A375 (cell line): ENCODE data around the gene OR10H3. TPM values are rescaled to one million over a fixed set of nuclear protein-coding genes. Genes with fewer than 3 reads are reported as not detected.

Experiments used
- total RNA-seq: library from RNA; depleted of rRNA; stranded (reverse); fragments of >200 nt; shearing (Covaris generic); gene quantifications from 2 replicates; pipeline ENCODE4 v1.2.3, GENCODE V29; 2014; rRNA removed

OR10H3 gene
- total RNA-seq, result not detected in 2 replicates

GRCh38 chr19:15737722-15738121, at the start of gene OR10H3:
Gene OR10H3, plus strand, starts transcription at chr19:15737985. Its CDS starts 3,408 bp downstream, at chr19:15741393.

GRCh38 chr19:15727724-15728123, 10.1 kb upstream of the OR10H3 start, which contains the start of gene OR10H2:
Gene OR10H2, plus strand, starts transcription at chr19:15728024. Its CDS starts 20 bp downstream, at chr19:15728044.

GRCh38 chr19:15787611-15788155, 49.9 kb downstream of the OR10H3 start, which contains the start of gene OR10H5:
Gene OR10H5, plus strand, starts transcription at chr19:15787661. Its CDS starts 6,388 bp downstream, at chr19:15794049.

Other genes starting within 250 kb of the OR10H3 start
- gene CYP4F22, start 229.5 kb upstream of the OR10H3 start, total RNA-seq, result not detected in 2 replicates
- gene CYP4F8, start 122.8 kb upstream of the OR10H3 start, total RNA-seq, result not detected in 2 replicates
- gene CYP4F3, start 97.1 kb upstream of the OR10H3 start, total RNA-seq, result 0.03 and 0.08 TPM in 2 replicates
- 0.53 and 1.2 TPM in 2 replicates for gene CYP4F12, start 64.9 kb upstream of the OR10H3 start, total RNA-seq
- not detected in 2 replicates for gene OR10H2, start 10.0 kb upstream of the OR10H3 start, total RNA-seq
- gene OR10H5, start 49.7 kb downstream of the OR10H3 start, total RNA-seq, result not detected in 2 replicates
- not detected in 2 replicates for gene OR10H1, start 77.7 kb downstream of the OR10H3 start, total RNA-seq
- gene CYP4F2, start 160.1 kb downstream of the OR10H3 start, total RNA-seq, result 0.26 and 0.42 TPM in 2 replicates
- 0.58 and 0.72 TPM in 2 replicates for gene CYP4F11, start 196.5 kb downstream of the OR10H3 start, total RNA-seq
- gene OR10H4, start 211.0 kb downstream of the OR10H3 start, total RNA-seq, result not detected in 2 replicates